Activated CD4-positive, alpha-beta T cell treated with anti-CD3 and anti-CD28 coated beads for 36 hours (primary cell): ENCODE data around the gene ADCK1. TPM values are rescaled to one million over a fixed set of nuclear protein-coding genes. Genes with fewer than 3 reads are reported as not detected.

Experiments used
- ATAC-seq: fragments of 200-7000 bp; cut with Tn5 transposase; one replicate; pipeline ENCODE4 v1.10.0; 2021; ENCODE audit warnings: mild to moderate bottlenecking, moderate library complexity
- CTCF ChIA-PET: fragments of 350-600 bp; sonication (Branson Sonifier 250); formaldehyde crosslinking; loops from one replicate; lab custom pipeline; 2021; ENCODE audit warnings: antibody characterized with exemption; lab: Charles Lee
- POLR2A ChIA-PET: fragments of 350-600 bp; sonication (Branson Sonifier 250); formaldehyde crosslinking; loops from one replicate; lab custom pipeline; 2021; ENCODE audit warnings: antibody characterized with exemption, inconsistent platforms; lab: Charles Lee
- DNase-seq: peaks from one replicate; pipeline ENCODE4 v3.0.0-alpha.2; 2020
- H3K27ac Mint-ChIP-seq: one replicate; pipeline ENCODE4 v1.8.0; 2021; ENCODE audit warnings: mixed read lengths
- H3K27me3 Mint-ChIP-seq: one replicate; pipeline ENCODE4 v1.8.0; 2021; ENCODE audit warnings: mixed read lengths
- H3K36me3 Mint-ChIP-seq: one replicate; pipeline ENCODE4 v1.8.0; 2021; ENCODE audit warnings: low read depth, mixed read lengths
- H3K4me1 Mint-ChIP-seq: one replicate; pipeline ENCODE4 v1.8.0; 2021; ENCODE audit warnings: mixed read lengths
- H3K4me3 Mint-ChIP-seq: one replicate; pipeline ENCODE4 v1.8.0; 2021; ENCODE audit warnings: mild to moderate bottlenecking, moderate library complexity, mixed read lengths
- H3K9me3 Mint-ChIP-seq: one replicate; pipeline ENCODE4 v1.8.0; 2021; ENCODE audit warnings: low read depth, mixed read lengths
- intact Hi-C, 2 experiments: fragments of 100-400 bp; cut with DNase I in 1 of 2; cut with micrococcal nuclease in 1 of 2; formaldehyde crosslinking; loops; one replicate each; pipeline versions ENCODE4 v1.14.2 to v1.15.1; 2022 to 2024; cut with DNase I, micrococcal nuclease
- total RNA-seq, 2 experiments: library from RNA; stranded (reverse); gene quantifications; one replicate each; pipeline ENCODE4 v1.2.3, GENCODE V29; 2021

The ADCK1 gene
- total RNA-seq, 2 experiments from 2014 or later, result 4.6 to 4.9 TPM

DNA sequence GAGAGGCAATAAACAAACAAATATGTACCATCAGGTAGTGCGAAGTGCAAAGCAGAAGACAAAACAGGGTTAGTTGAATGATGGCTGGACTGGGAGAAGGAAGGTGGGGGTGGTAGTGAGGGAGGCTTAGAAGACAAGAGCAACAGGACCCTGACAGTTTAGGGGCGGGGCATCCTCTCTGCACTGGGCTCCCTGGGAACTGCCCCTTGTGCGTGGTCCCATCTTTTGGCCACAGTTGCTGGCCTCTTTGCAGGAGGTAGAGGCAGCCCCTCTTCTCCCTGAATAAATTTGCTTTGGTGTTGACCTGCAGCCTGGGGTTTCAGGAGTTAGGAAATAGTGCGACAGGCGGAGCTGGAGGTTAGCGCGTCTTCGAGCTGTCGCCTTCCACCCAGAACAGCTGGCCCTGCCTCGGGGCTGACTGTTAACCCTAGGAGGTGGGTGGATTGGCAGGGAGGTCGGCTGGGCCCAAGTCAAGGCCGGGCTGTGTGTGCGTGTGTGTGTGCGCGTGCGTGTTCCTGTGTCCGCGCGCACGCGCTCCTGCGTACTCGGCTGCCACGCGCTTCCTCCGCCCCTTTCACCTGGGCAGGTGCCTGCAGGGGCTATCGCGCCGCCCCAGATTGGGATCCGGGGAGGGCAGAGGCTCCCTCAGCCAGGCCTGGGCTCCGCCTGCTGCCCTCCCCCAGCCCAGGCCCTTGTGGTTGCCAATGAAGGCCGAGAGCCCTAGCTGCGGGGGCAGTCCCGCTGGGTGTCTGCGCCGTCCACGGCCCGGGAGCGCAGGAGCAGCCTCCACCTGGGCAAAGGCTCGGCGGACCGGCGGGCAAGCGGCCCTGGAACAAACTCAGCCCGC, 180.8 kb downstream of the ADCK1 start:
- ATAC-seq (peak; percentile 44), DNase-seq (peak; percentile 24)
- intact Hi-C loops, result no loop called here
- Mint-ChIP-seq H3K9me3 (no peaks in the 10 kb centered on the region), H3K4me3 (peak overlapping the region; percentile 40), H3K36me3 (no peaks in the 10 kb centered on the region), H3K27ac (no peak overlapping the region), H3K4me1 (peaks cover 5% of the 10 kb centered on the region), H3K27me3 (peaks cover 26% of the 10 kb centered on the region)
- CTCF ChIA-PET, result no interaction called here
- POLR2A ChIA-PET, result no interaction called here

Other genes starting within 250 kb of the ADCK1 start
- gene SPTLC2, start 183.5 kb upstream of the ADCK1 start, total RNA-seq, result 10 to 100 TPM; 16.8 to 24.6 TPM
- 10 to 100 TPM; 16.3 to 16.8 TPM for gene ALKBH1, start 92.1 kb upstream of the ADCK1 start, total RNA-seq
- 100 to 1,000 TPM; 143 to 156 TPM for gene SLIRP, start 92.0 kb upstream of the ADCK1 start, total RNA-seq
- 100 to 1,000 TPM; 134 to 135 TPM for gene SNW1, start 39.0 kb upstream of the ADCK1 start, total RNA-seq